ENCODE data around the gene TMEM51. TPM values are rescaled to one million over a fixed set of nuclear protein-coding genes. Genes with fewer than 3 reads are reported as not detected.

TMEM51 gene
- total and polyA plus RNA-seq, 2 of the 13 experiments (the other 11 are each of a cell fraction or from before 2014, with no cell fraction given) = 12.2 to 22.3 TPM

GRCh38 chr1:15206418-15207030, 53.0 kb downstream of the TMEM51 start (continued):
- no peak for TF ChIP-seq NPAS2 (CRISPR knock-in tag; IDR thresholded peaks at IDR 0.05; ENCODE audit: borderline replicate concordance)
- no peak for TF ChIP-seq ZNF33B (CRISPR knock-in tag; IDR thresholded peaks at IDR 0.05)
- no peak for TF ChIP-seq ZNF816 (CRISPR knock-in tag; IDR thresholded peaks at IDR 0.05; ENCODE audit: borderline replicate concordance)
- TF ChIP-seq ERF (CRISPR knock-in tag; IDR thresholded peaks at IDR 0.05) = 0 out of 2 replicates have a peak, but pooled peaks have one; percentile 34
- no peak for TF ChIP-seq ATF7 (IDR thresholded peaks at IDR 0.05)
- 0 out of 2 replicates have a peak, but pooled peaks have one; percentile 2 for TF ChIP-seq ATF7 (CRISPR knock-in tag; IDR thresholded peaks at IDR 0.05)
- no peak for TF ChIP-seq ZNF572 (CRISPR knock-in tag; IDR thresholded peaks at IDR 0.05)
- no peak for TF ChIP-seq CENPT (CRISPR knock-in tag; IDR thresholded peaks at IDR 0.05; ENCODE audit: low read depth)
- TF ChIP-seq HIVEP1 (CRISPR knock-in tag; IDR thresholded peaks at IDR 0.05) = peak; percentile 50; the same call in 1 of the 2 replicates
- no peak for TF ChIP-seq TOPORS (CRISPR knock-in tag; IDR thresholded peaks at IDR 0.05)
- TF ChIP-seq ZNF605 (CRISPR knock-in tag; IDR thresholded peaks at IDR 0.05) = no peak
- TF ChIP-seq ARID3A (IDR thresholded peaks at IDR 0.05; ENCODE audit: low read depth, low read length) = no peak
- TF ChIP-seq MIER2 (CRISPR knock-in tag; IDR thresholded peaks at IDR 0.05) = no peak
- peak; percentile 87 for TF ChIP-seq GATAD2A (CRISPR knock-in tag; IDR thresholded peaks at IDR 0.05)
- peak; percentile 49; the same call in 1 of the 2 replicates for TF ChIP-seq ZNF281 (CRISPR knock-in tag; IDR thresholded peaks at IDR 0.05; ENCODE audit: borderline replicate concordance)
- TF ChIP-seq ZNF276 (CRISPR knock-in tag; IDR thresholded peaks at IDR 0.05; ENCODE audit: low read depth) = no peak
- no peak for TF ChIP-seq ZNF7 (CRISPR knock-in tag; IDR thresholded peaks at IDR 0.05)
- no peak for TF ChIP-seq FOXP1 (IDR thresholded peaks at IDR 0.05)
- peak; percentile 50; the same call in 1 of the 2 replicates for TF ChIP-seq FOXP1 (CRISPR knock-in tag; IDR thresholded peaks at IDR 0.05)
- TF ChIP-seq TIGD3 (CRISPR knock-in tag; IDR thresholded peaks at IDR 0.05; ENCODE audit: borderline replicate concordance) = no peak
- no peak for TF ChIP-seq NFKBIZ (CRISPR knock-in tag; IDR thresholded peaks at IDR 0.05)
- peak; percentile 82 for TF ChIP-seq FOXP4 (CRISPR knock-in tag; IDR thresholded peaks at IDR 0.05)
- TF ChIP-seq FOSL2 (CRISPR knock-in tag; IDR thresholded peaks at IDR 0.05) = no peak
